ENCODE results near the gene CLEC2D.
"Not testable (repeated sequence)": the region's sequence is repeated elsewhere in the genome, so short reads cannot be mapped to it uniquely, and the experiment has no call there.

The CLEC2D gene

DNA sequence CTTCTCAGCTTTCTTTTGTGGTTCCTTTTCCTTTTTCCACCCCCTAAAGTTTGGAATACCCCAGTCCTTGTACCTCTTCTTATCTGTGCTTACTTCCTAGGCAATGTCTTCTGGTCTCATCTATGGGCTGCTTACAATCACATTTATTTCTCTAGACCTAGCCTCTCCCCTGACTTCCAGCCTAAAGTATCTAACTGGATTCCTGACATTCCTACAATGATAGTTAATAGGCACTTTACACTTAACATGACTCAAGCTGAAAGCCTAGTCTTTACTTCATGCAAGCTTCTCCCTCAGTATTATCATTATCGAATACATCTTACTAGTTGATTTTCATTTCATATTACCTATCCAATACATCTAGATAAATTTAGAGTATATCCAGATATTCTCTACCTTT, 42.2 kb downstream of the CLEC2D start:
- Histone ChIP-seq H3K4me1 (no peaks in the 10 kb centered on the region), H3K36me3 (no peaks in the 10 kb centered on the region)

DNA sequence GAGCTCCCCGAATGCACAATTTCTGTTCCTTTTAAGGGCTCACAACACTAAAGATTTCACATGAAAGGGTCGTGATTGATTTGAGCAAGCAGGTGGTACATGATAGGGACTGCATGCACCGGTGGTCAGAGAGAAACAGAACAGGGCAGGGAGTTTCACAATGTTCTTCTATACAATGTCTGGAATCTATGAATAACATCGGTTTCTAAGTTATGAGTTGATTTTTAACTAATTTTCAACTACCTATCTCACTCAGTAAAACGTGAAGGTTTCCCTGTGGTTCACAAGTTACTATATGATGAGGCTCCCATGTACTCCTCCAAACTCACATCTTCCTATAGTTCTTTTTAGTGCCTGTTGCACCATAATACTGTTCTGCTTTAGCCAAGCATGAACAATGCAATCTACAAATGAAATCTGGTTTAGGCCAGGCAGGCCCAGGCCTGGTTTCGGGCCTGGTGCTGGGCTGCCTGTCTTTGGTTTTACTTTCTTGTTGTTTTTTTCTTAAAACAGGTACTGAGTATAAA, 43.6 kb downstream of the CLEC2D start:
- H3K9me3 ChIP-seq; H3K36me3 ChIP-seq; DNase-seq; H3K27me3 ChIP-seq; H3K4me1 ChIP-seq; H3K4me3 ChIP-seq (ENCODE audit: low read depth, low read length): not testable (repeated sequence)

More for the DNA sequence above, 42.2 kb downstream of the CLEC2D start:
- no peaks in the 10 kb centered on the region for H3K9me3 ChIP-seq
- 0 out of 2 replicates have a peak, but pooled peaks cover 4% of the 10 kb centered on the region for H3K27me3 ChIP-seq
- no peak for DNase-seq
- TF ChIP-seq, protein P1, sequence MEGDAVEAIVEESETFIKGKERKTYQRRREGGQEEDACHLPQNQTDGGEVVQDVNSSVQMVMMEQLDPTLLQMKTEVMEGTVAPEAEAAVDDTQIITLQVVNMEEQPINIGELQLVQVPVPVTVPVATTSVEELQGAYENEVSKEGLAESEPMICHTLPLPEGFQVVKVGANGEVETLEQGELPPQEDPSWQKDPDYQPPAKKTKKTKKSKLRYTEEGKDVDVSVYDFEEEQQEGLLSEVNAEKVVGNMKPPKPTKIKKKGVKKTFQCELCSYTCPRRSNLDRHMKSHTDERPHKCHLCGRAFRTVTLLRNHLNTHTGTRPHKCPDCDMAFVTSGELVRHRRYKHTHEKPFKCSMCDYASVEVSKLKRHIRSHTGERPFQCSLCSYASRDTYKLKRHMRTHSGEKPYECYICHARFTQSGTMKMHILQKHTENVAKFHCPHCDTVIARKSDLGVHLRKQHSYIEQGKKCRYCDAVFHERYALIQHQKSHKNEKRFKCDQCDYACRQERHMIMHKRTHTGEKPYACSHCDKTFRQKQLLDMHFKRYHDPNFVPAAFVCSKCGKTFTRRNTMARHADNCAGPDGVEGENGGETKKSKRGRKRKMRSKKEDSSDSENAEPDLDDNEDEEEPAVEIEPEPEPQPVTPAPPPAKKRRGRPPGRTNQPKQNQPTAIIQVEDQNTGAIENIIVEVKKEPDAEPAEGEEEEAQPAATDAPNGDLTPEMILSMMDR (IDR thresholded peaks at IDR 0.05; ENCODE audit: low read depth, low read length) = no peak
- H3K4me3 ChIP-seq (ENCODE audit: low read depth, low read length) = no peak overlapping the region

DNA sequence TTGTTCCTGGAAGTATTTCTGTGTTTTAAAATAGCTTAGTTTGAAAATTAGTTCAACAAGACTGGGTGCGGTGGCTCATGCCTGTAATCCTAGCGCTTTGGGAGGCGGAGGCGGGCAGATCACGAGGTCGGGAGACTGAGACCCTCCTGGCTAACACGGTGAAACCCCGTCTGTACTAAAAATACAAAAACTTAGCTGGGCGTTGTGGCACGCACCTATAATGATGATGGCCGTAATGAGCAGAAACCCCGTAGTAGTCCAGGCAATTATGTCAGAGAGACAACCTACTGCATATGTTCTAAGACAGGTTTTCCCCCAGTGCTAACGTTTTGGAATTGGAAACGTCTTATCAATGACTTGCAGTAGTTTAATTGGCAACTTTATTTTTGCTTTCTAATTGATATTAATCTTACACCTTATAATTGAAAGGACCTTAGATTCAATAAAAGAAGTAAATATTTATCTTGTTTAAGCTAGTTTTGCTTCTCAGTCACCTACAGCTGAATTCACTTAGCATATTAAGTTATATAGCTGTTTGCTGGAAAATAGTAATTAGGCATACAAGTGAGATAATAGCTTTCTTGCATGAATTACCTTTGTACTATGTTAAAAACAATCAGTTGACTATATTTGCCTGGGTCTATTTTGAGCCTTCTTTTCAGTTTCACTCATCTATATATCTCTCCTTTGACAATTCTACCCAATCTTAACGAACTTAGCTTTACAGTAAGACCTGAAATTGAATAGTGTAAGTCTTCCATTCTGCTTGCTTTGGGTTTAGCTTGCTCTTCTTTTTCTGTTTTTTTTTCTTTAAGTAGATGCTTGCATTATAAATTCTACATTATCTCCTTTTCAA, 47.8 kb downstream of the CLEC2D start:
- Histone ChIP-seq H3K9me3 (no peaks in the 10 kb centered on the region), H3K36me3 (no peaks in the 10 kb centered on the region), H3K4me3 (ENCODE audit: low read depth, low read length) (no peak overlapping the region), H3K27me3 (peaks cover 9% of the 10 kb centered on the region), H3K4me1 (no peaks in the 10 kb centered on the region)
- TF ChIP-seq, protein P1 (IDR thresholded peaks at IDR 0.05; ENCODE audit: low read depth, low read length) = no peak
- no peak for DNase-seq

DNA sequence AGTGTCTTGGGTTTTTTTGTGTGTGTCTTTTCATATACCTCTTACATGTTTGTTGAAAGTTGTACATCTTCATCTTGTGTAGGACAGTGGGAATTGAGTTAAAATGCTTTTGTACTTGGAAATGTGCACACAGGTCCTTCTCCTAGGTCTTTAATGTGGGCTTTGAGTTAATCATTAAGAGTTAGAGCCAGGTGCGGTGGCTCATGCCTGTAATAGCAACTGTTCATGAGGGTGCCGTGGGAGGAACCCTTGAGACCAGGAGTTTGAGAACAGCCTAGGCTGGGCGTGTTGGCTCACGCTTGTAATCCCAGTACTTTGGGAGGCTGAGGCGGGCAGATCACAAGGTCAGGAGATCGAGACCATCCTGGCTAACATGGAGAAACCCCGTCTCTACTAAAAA, 49.5 kb downstream of the CLEC2D start:
- Histone ChIP-seq H3K27me3 (peaks cover 15% of the 10 kb centered on the region), H3K4me3 (ENCODE audit: low read depth, low read length) (no peak overlapping the region), H3K9me3 (no peaks in the 10 kb centered on the region), H3K4me1 (no peaks in the 10 kb centered on the region), H3K36me3 (no peaks in the 10 kb centered on the region)
- TF ChIP-seq, protein P1 (IDR thresholded peaks at IDR 0.05; ENCODE audit: low read depth, low read length) = no peak
- DNase-seq = no peak

DNA sequence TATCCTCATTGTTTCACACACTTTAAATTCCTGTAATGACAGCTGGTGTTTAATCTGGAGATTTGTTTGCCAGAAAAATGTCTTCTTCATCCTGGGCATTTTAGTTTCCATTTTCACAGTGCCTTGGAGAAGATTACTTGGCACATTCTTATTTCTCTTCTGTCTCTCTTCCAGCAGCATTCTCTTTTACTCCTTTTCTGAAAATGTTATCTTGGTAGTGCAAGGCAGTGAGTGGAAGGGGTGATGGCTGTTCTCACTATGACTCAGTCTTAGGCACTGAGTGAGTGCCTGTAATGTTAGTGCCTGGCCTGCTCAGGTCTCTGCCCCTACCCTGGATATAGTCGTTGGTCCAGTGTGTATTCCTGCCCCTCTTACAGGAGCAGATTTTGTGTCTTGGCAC, 50.3 kb downstream of the CLEC2D start:
- Histone ChIP-seq H3K36me3 (no peaks in the 10 kb centered on the region), H3K4me3 (ENCODE audit: low read depth, low read length) (no peak overlapping the region), H3K27me3 (peaks cover 19% of the 10 kb centered on the region), H3K4me1 (no peaks in the 10 kb centered on the region), H3K9me3 (no peaks in the 10 kb centered on the region)
- TF ChIP-seq, protein P1 (IDR thresholded peaks at IDR 0.05; ENCODE audit: low read depth, low read length) = no peak
- no peak for DNase-seq

DNA sequence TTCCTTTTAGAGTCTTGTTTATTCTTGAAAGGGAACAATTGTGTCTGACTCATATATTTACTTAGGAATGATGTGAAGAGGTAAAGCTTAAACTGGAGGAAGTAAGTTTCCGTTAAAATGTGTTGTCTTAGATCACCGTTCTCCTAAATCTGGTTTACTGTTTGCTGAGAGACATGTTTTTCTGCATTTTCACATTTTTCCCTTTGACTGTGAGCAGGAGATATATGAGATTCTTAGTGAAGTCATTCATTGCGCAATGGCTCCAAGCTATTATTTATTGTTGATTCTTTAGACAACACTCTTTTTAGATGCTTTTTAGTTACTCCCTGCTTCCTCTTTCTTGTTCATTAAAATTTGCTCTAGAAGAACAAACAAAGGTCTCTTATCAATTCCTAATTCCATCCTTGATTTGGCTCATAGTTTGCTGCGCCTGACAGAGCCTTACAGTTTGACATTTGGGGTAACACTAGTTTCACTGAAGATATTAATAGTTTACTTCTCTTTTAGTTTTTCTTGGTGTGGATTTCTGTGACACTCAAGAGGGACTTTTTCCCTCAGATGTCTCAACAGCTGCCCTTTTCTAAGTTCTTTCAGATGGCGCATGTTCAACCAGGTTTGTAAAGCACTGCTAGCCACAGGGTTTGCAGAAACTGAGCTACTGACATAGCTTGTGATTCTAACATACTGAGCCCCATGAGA, 52.0 kb downstream of the CLEC2D start:
- DNase-seq = no peak
- Histone ChIP-seq H3K4me1 (no peaks in the 10 kb centered on the region), H3K9me3 (no peaks in the 10 kb centered on the region), H3K36me3 (no peaks in the 10 kb centered on the region), H3K27me3 (peaks cover 22% of the 10 kb centered on the region), H3K4me3 (ENCODE audit: low read depth, low read length) (no peak overlapping the region)
- TF ChIP-seq, protein P1 (IDR thresholded peaks at IDR 0.05; ENCODE audit: low read depth, low read length) = no peak

Measured in BE2C (cell line).